OCI-LY1 (cell line): Measurements from ENCODE around the gene SGSM1.

ENCODE experiments used
- H2AFZ ChIP-seq: fragments of 200-600 bp; sonication (generic), shearing (Covaris generic); 2 replicates; pipeline ENCODE4 v1.6.0; 2014; ENCODE audit warnings: antibody characterized with exemption, mild to moderate bottlenecking, low read length
- H3F3A ChIP-seq: fragments of 200-600 bp; sonication (generic), shearing (Covaris generic); 2 replicates; pipeline ENCODE4 v1.6.0; 2014; ENCODE audit warnings: mild to moderate bottlenecking, antibody characterized with exemption, low read length, moderate library complexity; ENCODE audit not compliant: insufficient read depth
- H3K27ac ChIP-seq: fragments of 200-600 bp; sonication (generic); 2 replicates; pipeline ENCODE4 v1.5.1; 2014; ENCODE audit warnings: low read length, mixed run types, mild to moderate bottlenecking, low read depth; ENCODE audit not compliant: poor library complexity, severe bottlenecking
- H3K27me3 ChIP-seq: fragments of 200-600 bp; sonication (generic); 2 replicates; pipeline ENCODE4 v1.6.0; 2014; ENCODE audit warnings: antibody characterized with exemption, mild to moderate bottlenecking, low read length, moderate library complexity; ENCODE audit not compliant: insufficient read depth
- H3K36me3 ChIP-seq: fragments of 200-600 bp; sonication (generic); 2 replicates; pipeline ENCODE4 v1.6.1; 2014; ENCODE audit warnings: mild to moderate bottlenecking, antibody characterized with exemption, low read length, moderate library complexity, mixed read lengths; ENCODE audit not compliant: insufficient read depth
- H3K4me1 ChIP-seq: fragments of 200-600 bp; sonication (generic); 2 replicates; pipeline ENCODE4 v1.5.1; 2014; ENCODE audit warnings: mild to moderate bottlenecking, low read length, moderate library complexity; ENCODE audit not compliant: insufficient read depth, severe bottlenecking
- H3K4me2 ChIP-seq: fragments of 200-600 bp; sonication (generic), shearing (Covaris generic); 2 replicates; pipeline ENCODE4 v1.6.1; 2014; ENCODE audit warnings: low read length
- H3K4me3 ChIP-seq: fragments of 200-600 bp; sonication (generic); 2 replicates; pipeline ENCODE4 v1.5.1; 2014; ENCODE audit warnings: low read length, low read depth, mild to moderate bottlenecking, mixed read lengths; ENCODE audit not compliant: poor library complexity, severe bottlenecking
- H3K79me2 ChIP-seq: fragments of 200-600 bp; shearing (Covaris generic); 2 replicates; pipeline ENCODE4 v1.6.1; 2016; ENCODE audit warnings: mixed run types, low read length, mixed read lengths; ENCODE audit not compliant: insufficient read depth
- H3K9ac ChIP-seq: fragments of 200-600 bp; sonication (generic), shearing (Covaris generic); 2 replicates; pipeline ENCODE4 v1.6.1; 2014; ENCODE audit warnings: mild to moderate bottlenecking, low read length, mixed read lengths
- H3K9me2 ChIP-seq: fragments of 200-600 bp; sonication (generic), shearing (Covaris generic); 2 replicates; pipeline ENCODE4 v1.6.1; 2014; ENCODE audit warnings: low read depth, mild to moderate bottlenecking, low read length, mixed read lengths
- H3K9me3 ChIP-seq: fragments of 200-600 bp; shearing (Covaris generic); 2 replicates; pipeline ENCODE4 v1.6.1; 2014; ENCODE audit warnings: low read length, mixed read lengths
- H4K20me1 ChIP-seq: fragments of 200-600 bp; sonication (generic), shearing (Covaris generic); 2 replicates; pipeline ENCODE4 v1.6.0; 2016; ENCODE audit warnings: mild to moderate bottlenecking, low read length; ENCODE audit not compliant: insufficient read depth
- CTCF ChIP-seq: fragments of 200-600 bp; sonication (generic), shearing (Covaris generic); IDR thresholded peaks from 2 replicates; pipeline ENCODE4 v1.5.1; 2017; ENCODE audit warnings: mild to moderate bottlenecking, antibody characterized with exemption, low read length, moderate library complexity, mixed read lengths
- EZH2 ChIP-seq: fragments of 200-600 bp; sonication (generic), shearing (Covaris generic); IDR thresholded peaks from 2 replicates; pipeline ENCODE4 v1.8.0; 2017; ENCODE audit warnings: borderline replicate concordance, mixed run types, mild to moderate bottlenecking, antibody characterized with exemption, low read length, moderate library complexity, mixed read lengths

Gene SGSM1

DNA sequence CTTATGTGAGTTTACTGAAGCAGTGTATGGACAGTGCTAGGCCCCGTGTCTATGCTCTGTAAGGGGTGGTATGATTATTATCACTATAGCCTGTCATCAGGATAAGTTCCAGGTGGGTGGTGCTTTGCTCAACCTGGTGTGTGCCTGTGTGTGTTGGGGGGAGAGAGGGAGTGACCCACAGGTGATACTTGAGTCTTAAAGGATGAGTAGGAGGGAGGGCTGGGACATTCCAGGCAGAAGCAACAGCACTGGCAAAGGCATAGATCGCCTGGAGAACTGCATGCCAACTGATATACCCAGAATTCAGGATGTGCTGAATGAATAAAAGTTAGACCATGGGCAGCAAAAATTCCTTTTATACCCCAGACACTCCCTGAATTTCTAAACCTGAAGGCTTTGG is 151.0 kb downstream of the SGSM1 start:
- Histone ChIP-seq H3F3A (no peaks in the 10 kb centered on the region), H3K9me3 (no peaks in the 10 kb centered on the region), H3K36me3 (no peaks in the 10 kb centered on the region), H3K4me2 (no peak overlapping the region), H3K9me2 (no peaks in the 10 kb centered on the region), H3K27me3 (no peaks in the 10 kb centered on the region; the same call in 1 of the 2 replicates), H3K4me3 (no peak overlapping the region), H4K20me1 (no peaks in the 10 kb centered on the region), H3K9ac (no peak overlapping the region), H3K27ac (no peak overlapping the region), H3K79me2 (no peaks in the 10 kb centered on the region), H2AFZ (no peak overlapping the region), H3K4me1 (no peaks in the 10 kb centered on the region)
- no peak for TF ChIP-seq CTCF
- no peak for TF ChIP-seq EZH2

DNA sequence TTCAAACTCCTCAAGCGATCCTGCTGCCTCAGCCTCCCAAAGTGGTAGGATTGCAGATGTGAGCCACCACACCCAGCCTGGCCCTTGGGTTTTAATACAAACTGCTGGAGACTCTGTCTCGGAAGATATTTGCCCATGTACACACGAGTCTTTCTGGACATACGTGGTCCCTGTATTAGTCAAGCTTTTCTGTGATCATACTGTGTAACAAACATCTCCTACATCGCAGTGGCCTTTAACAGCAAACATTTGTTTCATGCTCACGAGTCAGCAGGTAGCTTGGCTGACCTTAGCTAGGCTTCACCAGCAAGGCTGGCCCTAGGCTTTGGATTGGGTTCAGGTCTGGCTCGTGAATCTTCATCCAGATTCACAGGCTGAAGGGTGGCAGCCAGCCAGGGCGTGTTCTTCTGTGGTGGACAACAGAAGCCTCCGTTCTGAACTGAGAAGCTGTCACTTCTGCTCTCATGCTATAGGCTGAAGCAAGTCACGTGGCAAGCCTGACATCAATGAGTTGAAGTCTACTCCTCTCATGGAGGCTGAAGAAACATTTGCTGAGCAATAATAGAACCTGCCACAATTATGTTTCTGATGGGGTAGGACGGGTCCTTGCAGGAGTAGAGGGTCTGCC is 155.3 kb downstream of the SGSM1 start:
- no peaks in the 10 kb centered on the region for H3K9me3 ChIP-seq
- H3K36me3 ChIP-seq, result no peaks in the 10 kb centered on the region
- H3K4me2 ChIP-seq, result no peak overlapping the region
- no peaks in the 10 kb centered on the region for H3K79me2 ChIP-seq
- H3K4me1 ChIP-seq, result no peaks in the 10 kb centered on the region
- no peaks in the 10 kb centered on the region for H3F3A ChIP-seq
- no peak overlapping the region for H3K27ac ChIP-seq
- no peak for TF ChIP-seq EZH2
- no peak for TF ChIP-seq CTCF
- H2AFZ ChIP-seq, result no peak overlapping the region
- no peaks in the 10 kb centered on the region for H4K20me1 ChIP-seq
- H3K27me3 ChIP-seq, result no peaks in the 10 kb centered on the region; the same call in 1 of the 2 replicates
- H3K9me2 ChIP-seq, result no peaks in the 10 kb centered on the region
- no peak overlapping the region for H3K9ac ChIP-seq
- H3K4me3 ChIP-seq, result no peak overlapping the region

- H3K4me1 ChIP-seq, result no peaks in the 10 kb centered on the region
- no peaks in the 10 kb centered on the region for H3F3A ChIP-seq
- H3K4me2 ChIP-seq, result no peak overlapping the region
- no peak overlapping the region for H3K9ac ChIP-seq
- H3K9me3 ChIP-seq, result no peaks in the 10 kb centered on the region
- H3K27ac ChIP-seq, result no peak overlapping the region
- TF ChIP-seq CTCF, result no peak
- TF ChIP-seq EZH2, result no peak
- no peaks in the 10 kb centered on the region for H4K20me1 ChIP-seq
- H3K79me2 ChIP-seq, result no peaks in the 10 kb centered on the region
- H3K9me2 ChIP-seq, result no peaks in the 10 kb centered on the region
- H3K4me3 ChIP-seq, result no peak overlapping the region
- H3K36me3 ChIP-seq, result no peaks in the 10 kb centered on the region
- H3K27me3 ChIP-seq, result no peaks in the 10 kb centered on the region; the same call in 1 of the 2 replicates
- H2AFZ ChIP-seq, result no peak overlapping the region
These were observed 156.1 kb downstream of the SGSM1 start for GRCh38 chr22:24962094-24962493.
